GM18517 (cell line): Measurements from ENCODE around the gene CTU1.
"Not testable (repeated sequence)": the region's sequence is repeated elsewhere in the genome, so short reads cannot be mapped to it uniquely, and the experiment has no call there.

Source experiments
- ATAC-seq: cut with Tn5 transposase; IDR thresholded peaks from one replicate; pipeline ENCODE4 v1.9.1; 2021; ENCODE audit warnings: mild to moderate bottlenecking, moderate library complexity; ENCODE audit not compliant: unreplicated experiment

The CTU1 gene

GRCh38 chr19:51108066-51108804 is at the start of gene CTU1:
Gene CTU1 (minus strand): TSS chr19:51108409. CDS start chr19:51104569, 3,840 bp downstream.
- ATAC-seq, result peak; percentile 91

GRCh38 chr19:51157265-51157664 is 49.1 kb upstream of the CTU1 start:
- no peak for ATAC-seq

- no peak for ATAC-seq
Observed at GRCh38 chr19:51156710-51157109, 48.5 kb upstream of the CTU1 start.

- no peak for ATAC-seq
Observed at GRCh38 chr19:51150627-51151026, 42.4 kb upstream of the CTU1 start.

GRCh38 chr19:51148580-51148979 is 40.4 kb upstream of the CTU1 start:
- ATAC-seq, result no peak

GRCh38 chr19:51147663-51148062 is 39.5 kb upstream of the CTU1 start:
- ATAC-seq, result no peak

DNA sequence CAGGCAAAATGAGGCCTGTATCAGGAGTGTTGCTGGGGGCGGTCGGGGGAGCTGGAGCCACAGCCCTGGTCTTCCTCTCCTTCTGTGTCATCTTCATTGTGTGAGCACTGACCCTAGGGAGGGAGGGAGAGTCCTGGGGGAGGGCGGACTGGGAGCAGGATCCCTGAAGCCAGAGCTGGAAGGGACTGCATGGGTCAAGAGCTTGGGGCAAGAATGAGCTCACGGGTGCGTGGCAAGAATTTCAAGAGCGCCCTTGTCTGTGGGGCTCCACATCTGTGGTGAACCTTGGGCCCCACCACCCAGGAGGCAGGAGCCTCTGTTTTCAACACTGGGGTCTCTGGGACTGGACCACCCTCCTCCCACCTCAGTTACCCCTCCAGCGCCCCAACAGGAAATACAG is 38.5 kb upstream of the CTU1 start:
- no peak for ATAC-seq

DNA sequence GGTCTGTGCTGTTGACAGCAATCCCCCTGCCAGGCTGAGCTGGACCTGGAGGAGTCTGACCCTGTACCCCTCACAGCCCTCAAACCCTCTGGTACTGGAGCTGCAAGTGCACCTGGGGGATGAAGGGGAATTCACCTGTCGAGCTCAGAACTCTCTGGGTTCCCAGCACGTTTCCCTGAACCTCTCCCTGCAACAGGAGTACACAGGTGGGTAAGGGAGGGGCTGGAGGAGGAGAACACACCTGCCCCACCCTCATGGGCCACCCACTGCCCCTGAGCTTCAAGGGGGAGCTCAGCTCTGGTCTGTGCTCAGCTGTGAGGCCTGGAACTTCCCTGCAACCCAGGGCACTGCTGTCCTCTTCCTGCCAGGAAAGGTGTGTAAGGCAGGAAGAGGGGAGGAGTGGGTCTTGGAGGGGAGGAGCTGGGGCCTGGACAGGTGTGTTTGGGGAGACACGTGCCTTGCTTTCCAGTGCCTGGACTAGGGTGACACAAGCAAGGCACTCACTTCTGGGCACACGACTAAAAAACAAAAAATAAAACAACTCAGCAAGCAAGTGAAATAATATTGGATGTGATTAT is 37.8 kb upstream of the CTU1 start:
- no peak for ATAC-seq

GRCh38 chr19:51144482-51145045 is 36.4 kb upstream of the CTU1 start:
- ATAC-seq, result no peak

GRCh38 chr19:51143486-51143885 is 35.3 kb upstream of the CTU1 start:
- no peak for ATAC-seq

GRCh38 chr19:51142809-51143475 is 34.7 kb upstream of the CTU1 start:
- not testable (repeated sequence) for ATAC-seq

DNA sequence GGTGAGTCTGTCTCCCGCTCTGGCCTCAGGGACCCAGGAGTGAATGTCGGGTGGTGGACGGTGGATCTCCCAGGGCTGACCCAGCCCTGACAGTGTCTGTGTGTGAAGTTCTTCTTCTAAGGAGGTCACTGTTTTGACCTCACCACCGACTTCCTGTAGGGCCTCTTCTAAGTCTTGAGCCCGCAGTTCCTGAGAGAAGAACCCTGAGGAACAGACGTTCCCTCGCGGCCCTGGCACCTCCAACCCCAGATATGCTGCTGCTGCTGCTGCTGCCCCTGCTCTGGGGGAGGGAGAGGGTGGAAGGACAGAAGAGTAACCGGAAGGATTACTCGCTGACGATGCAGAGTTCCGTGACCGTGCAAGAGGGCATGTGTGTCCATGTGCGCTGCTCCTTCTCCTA is 33.9 kb upstream of the CTU1 start, which contains the start of gene SIGLEC7:
SIGLEC7 (plus strand) TSS at position 183 of the 400 bp plus-strand sequence; CDS start at position 252, 69 bp downstream.
- ATAC-seq, result no peak

GRCh38 chr19:51141181-51141580 is 33.0 kb upstream of the CTU1 start:
- no peak for ATAC-seq

DNA sequence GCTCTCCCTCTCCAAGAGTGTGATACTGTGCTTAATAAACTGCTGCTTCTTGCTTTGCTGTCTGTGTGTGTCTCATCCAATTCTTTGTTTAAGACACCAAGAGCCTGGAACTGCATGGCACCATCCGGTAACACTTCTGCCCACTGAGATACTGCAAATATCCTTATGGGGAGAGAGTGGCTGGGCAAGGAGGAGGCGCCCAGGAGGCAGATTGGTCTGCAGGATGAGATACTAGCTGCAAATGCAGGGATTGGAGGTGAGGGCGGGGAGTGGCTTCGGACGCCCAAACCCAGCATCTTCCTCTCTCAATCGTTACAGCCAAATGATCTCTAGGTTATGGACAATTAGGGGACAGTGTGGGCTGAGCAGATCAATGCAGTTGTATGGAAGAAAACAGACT is 32.2 kb upstream of the CTU1 start:
- ATAC-seq, result no peak

- no peak for ATAC-seq
Observed at GRCh38 chr19:51139299-51140014, 31.2 kb upstream of the CTU1 start.

- ATAC-seq, result no peak
Observed at GRCh38 chr19:51138549-51138979, 30.4 kb upstream of the CTU1 start.

GRCh38 chr19:51137792-51138425 is 29.7 kb upstream of the CTU1 start:
- ATAC-seq, result no peak

GRCh38 chr19:51136851-51137551 is 28.8 kb upstream of the CTU1 start:
- ATAC-seq, result no peak

GRCh38 chr19:51135986-51136762 is 28.0 kb upstream of the CTU1 start:
- no peak for ATAC-seq
